Measurements from ENCODE around the gene PAQR6.

The PAQR6 gene

DNA sequence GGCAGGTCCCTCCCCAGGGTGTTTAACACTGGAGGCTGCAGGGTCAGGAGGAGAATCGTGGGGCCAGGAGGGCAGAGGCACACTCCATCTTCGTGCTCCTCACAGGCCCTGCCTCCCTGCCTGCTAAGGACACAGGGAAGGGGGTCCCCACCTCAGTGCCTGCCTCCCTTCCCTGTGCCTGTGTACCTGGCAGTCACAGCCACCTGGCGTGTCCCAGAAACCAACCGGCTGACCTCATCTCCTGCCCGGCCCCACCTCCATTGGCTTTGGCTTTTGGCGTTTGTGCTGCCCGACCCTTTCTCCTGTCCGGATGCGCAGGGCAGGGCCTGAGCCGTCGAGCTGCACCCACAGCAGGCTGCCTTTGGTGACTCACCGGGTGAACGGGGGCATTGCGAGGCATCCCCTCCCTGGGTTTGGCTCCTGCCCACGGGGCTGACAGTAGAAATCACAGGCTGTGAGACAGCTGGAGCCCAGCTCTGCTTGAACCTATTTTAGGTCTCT, 6.5 kb downstream of the PAQR6 start:
- FAIRE-seq (no peak), DNase-seq (ENCODE audit: insufficient read length, low spot score) (no peak)
- TF ChIP-seq POLR2AphosphoS5 (IDR thresholded peaks at IDR 0.05; ENCODE audit: low read depth, low read length) (0 out of 2 replicates have a peak, but pooled peaks have one; percentile 54), PAX5 (IDR thresholded peaks at IDR 0.05; ENCODE audit: insufficient read depth, low read length, severe bottlenecking) (no peak)

DNA sequence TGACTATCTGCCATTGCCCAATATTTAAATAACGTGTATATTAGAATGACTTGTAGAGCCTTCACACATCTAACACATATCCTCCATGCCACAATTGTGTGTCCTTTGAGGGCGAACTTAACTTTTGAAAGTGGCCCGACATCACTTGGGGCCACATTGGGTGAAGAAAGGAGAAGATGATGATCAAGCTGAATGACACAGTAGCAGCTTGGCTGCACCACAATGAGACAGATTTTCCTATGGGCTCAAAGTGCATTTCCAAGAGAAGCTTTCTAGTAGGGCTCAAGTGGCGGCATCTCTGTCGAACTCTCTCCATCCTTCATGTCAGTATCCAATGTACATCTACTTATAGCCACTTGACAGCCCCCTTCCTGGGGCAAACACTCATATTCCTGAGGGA, 9.6 kb downstream of the PAQR6 start:
- DNase-seq (ENCODE audit: insufficient read length, low spot score) (no peak), FAIRE-seq (no peak)
- TF ChIP-seq PAX5 (IDR thresholded peaks at IDR 0.05; ENCODE audit: insufficient read depth, low read length, severe bottlenecking) = no peak
- no peak for TF ChIP-seq POU2F2 (IDR thresholded peaks at IDR 0.05; ENCODE audit: low read depth, low read length)
- TF ChIP-seq POLR2AphosphoS5 (IDR thresholded peaks at IDR 0.05; ENCODE audit: low read depth, low read length) = no peak
- no peak for TF ChIP-seq SPI1 (IDR thresholded peaks at IDR 0.05; ENCODE audit: low read depth, low read length)
- no peak for TF ChIP-seq POLR2A (IDR thresholded peaks at IDR 0.05; ENCODE audit: low read depth, low read length)
- no peak for TF ChIP-seq TAF1 (IDR thresholded peaks at IDR 0.05; ENCODE audit: low read depth, low read length)

- DNase-seq (ENCODE audit: insufficient read length, low spot score) (no peak), FAIRE-seq (no peak)
- TF ChIP-seq POU2F2 (IDR thresholded peaks at IDR 0.05; ENCODE audit: low read depth, low read length) (no peak), POLR2AphosphoS5 (IDR thresholded peaks at IDR 0.05; ENCODE audit: low read depth, low read length) (no peak), SPI1 (IDR thresholded peaks at IDR 0.05; ENCODE audit: low read depth, low read length) (no peak), TAF1 (IDR thresholded peaks at IDR 0.05; ENCODE audit: low read depth, low read length) (no peak), POLR2A (IDR thresholded peaks at IDR 0.05; ENCODE audit: low read depth, low read length) (no peak), PAX5 (IDR thresholded peaks at IDR 0.05; ENCODE audit: insufficient read depth, low read length, severe bottlenecking) (no peak)
Measured at GRCh38 chr1:156236164-156236563, 11.7 kb downstream of the PAQR6 start.

GRCh38 chr1:156233426-156234127, 14.3 kb downstream of the PAQR6 start:
- FAIRE-seq = no peak
- TF ChIP-seq POLR2A (IDR thresholded peaks at IDR 0.05; ENCODE audit: low read depth, low read length) = no peak
- no peak for TF ChIP-seq PAX5 (IDR thresholded peaks at IDR 0.05; ENCODE audit: insufficient read depth, low read length, severe bottlenecking)
- no peak for TF ChIP-seq TAF1 (IDR thresholded peaks at IDR 0.05; ENCODE audit: low read depth, low read length)
- no peak for TF ChIP-seq POU2F2 (IDR thresholded peaks at IDR 0.05; ENCODE audit: low read depth, low read length)
- no peak for TF ChIP-seq SPI1 (IDR thresholded peaks at IDR 0.05; ENCODE audit: low read depth, low read length)

DNA sequence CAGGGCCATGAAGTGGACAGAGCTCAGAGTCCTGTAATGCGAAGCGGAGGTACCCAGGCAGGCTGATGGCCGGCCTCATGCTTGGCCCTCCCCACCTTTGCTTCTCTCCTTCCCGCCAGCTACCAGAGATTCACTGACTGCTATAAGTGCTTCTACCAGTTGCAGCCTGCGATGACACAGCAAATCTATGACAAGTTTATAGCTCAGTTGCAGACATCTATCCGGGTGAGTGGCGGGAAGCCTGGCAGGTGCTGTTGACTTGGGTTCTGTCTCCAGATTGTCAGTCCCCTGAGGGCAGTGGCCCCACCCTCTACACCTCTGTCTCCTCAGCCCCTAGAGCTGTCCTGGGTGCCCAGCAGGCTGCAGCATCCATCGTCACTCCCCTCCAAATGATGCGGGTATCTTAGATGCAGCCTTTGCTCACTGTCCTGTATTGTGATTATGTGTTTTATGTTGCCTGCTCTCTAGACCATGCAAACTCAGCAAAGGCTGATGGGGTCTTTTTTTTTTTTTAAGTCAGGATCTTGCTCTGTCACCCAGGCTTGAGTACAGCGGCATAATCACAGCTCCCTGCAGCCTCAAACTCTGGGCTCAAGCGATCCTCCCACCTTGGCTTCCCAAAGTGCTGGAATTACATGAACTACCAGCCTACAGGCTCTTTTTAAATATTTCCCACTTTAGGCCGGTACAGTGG, 15.5 kb downstream of the PAQR6 start:
- TF ChIP-seq POLR2AphosphoS5 (IDR thresholded peaks at IDR 0.05; ENCODE audit: low read depth, low read length) = no peak
- TF ChIP-seq PAX5 (IDR thresholded peaks at IDR 0.05; ENCODE audit: insufficient read depth, low read length, severe bottlenecking) = no peak
- TF ChIP-seq TAF1 (IDR thresholded peaks at IDR 0.05; ENCODE audit: low read depth, low read length) = no peak
- TF ChIP-seq SPI1 (IDR thresholded peaks at IDR 0.05; ENCODE audit: low read depth, low read length) = no peak
- TF ChIP-seq POU2F2 (IDR thresholded peaks at IDR 0.05; ENCODE audit: low read depth, low read length) = no peak
- TF ChIP-seq POLR2A (IDR thresholded peaks at IDR 0.05; ENCODE audit: low read depth, low read length) = no peak
- no peak for FAIRE-seq
- DNase-seq (ENCODE audit: insufficient read length, low spot score) = no peak

More at GRCh38 chr1:156233426-156234127, 14.3 kb downstream of the PAQR6 start:
- DNase-seq (ENCODE audit: insufficient read length, low spot score) = no peak

GRCh38 chr1:156230473-156230837, 17.4 kb downstream of the PAQR6 start:
- FAIRE-seq = no peak
- DNase-seq (ENCODE audit: insufficient read length, low spot score) = no peak
- TF ChIP-seq SPI1 (IDR thresholded peaks at IDR 0.05; ENCODE audit: low read depth, low read length) = no peak
- TF ChIP-seq TAF1 (IDR thresholded peaks at IDR 0.05; ENCODE audit: low read depth, low read length) = no peak
- TF ChIP-seq POU2F2 (IDR thresholded peaks at IDR 0.05; ENCODE audit: low read depth, low read length) = no peak
- no peak for TF ChIP-seq PAX5 (IDR thresholded peaks at IDR 0.05; ENCODE audit: insufficient read depth, low read length, severe bottlenecking)
- TF ChIP-seq POLR2AphosphoS5 (IDR thresholded peaks at IDR 0.05; ENCODE audit: low read depth, low read length) = no peak
- TF ChIP-seq POLR2A (IDR thresholded peaks at IDR 0.05; ENCODE audit: low read depth, low read length) = no peak

DNA sequence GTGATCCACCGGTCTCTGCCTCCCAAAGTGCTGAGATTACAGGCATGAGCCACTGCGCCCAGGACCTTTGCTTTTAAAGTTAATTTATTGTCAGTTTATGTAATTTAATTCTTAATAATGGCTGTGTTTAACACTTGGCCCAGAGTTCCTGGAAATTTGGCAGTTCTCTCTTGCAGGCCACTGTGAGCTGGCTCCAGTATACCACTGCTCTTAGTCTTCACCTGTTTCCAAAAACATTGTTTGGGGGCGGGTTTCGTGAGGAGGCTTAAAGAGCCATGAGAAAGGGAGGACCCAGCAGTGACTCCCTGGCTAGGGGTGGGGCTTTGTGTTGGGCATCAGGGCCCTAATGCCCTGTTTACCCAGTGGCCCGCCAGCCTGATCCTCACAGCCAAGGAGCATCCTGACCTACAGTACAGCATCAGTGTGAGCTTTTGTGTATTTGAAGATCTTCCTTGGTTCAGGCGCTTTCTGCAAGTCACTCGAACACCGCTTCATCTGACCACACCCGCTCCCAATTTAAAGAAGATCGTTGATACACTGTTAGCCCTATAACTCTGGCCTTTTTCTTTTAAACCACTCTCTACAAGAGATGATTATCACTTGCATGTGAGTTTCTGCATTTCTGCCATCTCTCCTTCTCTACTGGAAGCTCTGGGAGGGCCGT, 17.9 kb downstream of the PAQR6 start:
- DNase-seq (ENCODE audit: insufficient read length, low spot score) (no peak), FAIRE-seq (no peak)

DNA sequence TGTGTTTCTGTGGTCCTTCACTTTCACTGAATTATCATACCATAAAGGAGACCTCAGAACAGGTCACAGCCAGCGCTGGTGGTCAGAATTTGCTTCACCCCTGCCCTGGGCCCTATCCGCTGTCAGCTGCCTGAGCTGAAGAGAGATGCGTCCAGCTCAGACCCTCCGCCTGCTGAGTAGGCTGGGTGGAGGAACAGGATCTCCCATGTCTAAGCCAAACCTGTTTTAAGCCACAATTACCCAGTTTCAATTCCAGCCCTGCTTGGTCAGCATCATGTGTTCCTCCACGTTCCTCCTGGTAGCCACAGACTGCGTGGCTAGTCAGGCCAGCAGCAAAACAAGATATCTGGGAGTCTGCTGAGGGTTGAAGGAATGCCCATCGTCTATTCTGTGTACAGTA, 19.4 kb downstream of the PAQR6 start:
- TF ChIP-seq POLR2AphosphoS5 (IDR thresholded peaks at IDR 0.05; ENCODE audit: low read depth, low read length) (no peak), POLR2A (IDR thresholded peaks at IDR 0.05; ENCODE audit: low read depth, low read length) (no peak), SPI1 (IDR thresholded peaks at IDR 0.05; ENCODE audit: low read depth, low read length) (no peak)
- no peak for DNase-seq (ENCODE audit: insufficient read length, low spot score)
- FAIRE-seq = no peak

More for the DNA sequence above, 17.9 kb downstream of the PAQR6 start:
- TF ChIP-seq POLR2A (IDR thresholded peaks at IDR 0.05; ENCODE audit: low read depth, low read length) (no peak), PAX5 (IDR thresholded peaks at IDR 0.05; ENCODE audit: insufficient read depth, low read length, severe bottlenecking) (no peak), SPI1 (IDR thresholded peaks at IDR 0.05; ENCODE audit: low read depth, low read length) (no peak), POLR2AphosphoS5 (IDR thresholded peaks at IDR 0.05; ENCODE audit: low read depth, low read length) (no peak), TAF1 (IDR thresholded peaks at IDR 0.05; ENCODE audit: low read depth, low read length) (no peak), POU2F2 (IDR thresholded peaks at IDR 0.05; ENCODE audit: low read depth, low read length) (no peak)

GRCh38 chr1:156226782-156227181, 21.1 kb downstream of the PAQR6 start:
- TF ChIP-seq POU2F2 (IDR thresholded peaks at IDR 0.05; ENCODE audit: low read depth, low read length) = 0 out of 2 replicates have a peak, but pooled peaks have one; percentile 18
- TF ChIP-seq POLR2AphosphoS5 (IDR thresholded peaks at IDR 0.05; ENCODE audit: low read depth, low read length) = no peak
- no peak for FAIRE-seq
- DNase-seq (ENCODE audit: insufficient read length, low spot score) = no peak
